ENCODE results near the gene NLRP6. TPM values are rescaled to one million over a fixed set of nuclear protein-coding genes. Genes with fewer than 3 reads are reported as not detected.

NLRP6 gene
- total and polyA plus RNA-seq, 2 of the 4 experiments (the other 2 are of a cell fraction): not detected

DNA sequence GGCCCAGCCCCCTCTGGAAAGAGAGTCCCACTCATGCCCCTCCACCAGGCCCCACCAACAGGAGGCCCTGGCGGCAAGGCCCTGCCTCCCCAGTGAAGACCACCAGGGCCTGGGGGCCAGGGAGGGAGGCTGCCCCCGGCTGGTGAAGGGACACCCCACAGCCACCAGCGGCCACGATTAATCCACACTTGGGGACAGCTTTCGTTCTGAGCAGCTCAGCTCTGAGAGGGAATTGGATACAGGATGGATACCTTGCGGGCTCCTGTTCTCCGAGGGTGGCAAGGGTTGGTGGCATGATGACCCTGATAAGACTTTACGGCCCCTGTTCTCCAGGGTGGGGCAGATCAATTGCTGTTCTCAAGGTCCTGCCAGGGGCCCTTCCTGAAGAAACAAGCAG is 6.9 kb upstream of the NLRP6 start:
- no peak overlapping the region for H3K23ac ChIP-seq (ENCODE audit: low read depth, low read length)
- no peaks in the 10 kb centered on the region for H3K79me1 ChIP-seq (ENCODE audit: low read depth in 1 of 2, low read length in 2 of 2)
- POLR2A ChIA-PET (ENCODE audit: unreplicated experiment): no interaction called here

More for the DNA sequence above, 6.9 kb upstream of the NLRP6 start:
- no peak for ATAC-seq (ENCODE audit: low read depth)
- Histone ChIP-seq H3K9me3 (ENCODE audit: control insufficient read depth, insufficient read depth, low read length) (peaks cover 2% of the 10 kb centered on the region; the same call in 1 of the 2 replicates), H3K14ac (replicated peaks; ENCODE audit: low read depth, low read length) (no peak overlapping the region), H2BK5ac (ENCODE audit: low read depth, low read length, poor library complexity, severe bottlenecking) (no peak overlapping the region), H3K4me3 (ENCODE audit: insufficient read depth, low read depth, low read length) (no peak overlapping the region), H3K9ac (ENCODE audit: low read depth, low read length) (no peak overlapping the region), H3K56ac (ENCODE audit: extremely low read depth, insufficient read depth, low read length) (no peak overlapping the region), H4K20me1 (ENCODE audit: insufficient read depth, low read length) (no peaks in the 10 kb centered on the region), H3K27ac (ENCODE audit: insufficient read depth, low read length) (no peak overlapping the region), H3K18ac (ENCODE audit: low read depth, low read length) (no peak overlapping the region), H4K91ac (ENCODE audit: insufficient read depth, low read depth, low read length) (no peak overlapping the region), H2AFZ (replicated peaks; ENCODE audit: low read length, poor library complexity) (no peak overlapping the region), H3K4me2 (ENCODE audit: low read depth, low read length) (no peak overlapping the region), H2BK120ac (ENCODE audit: low read depth, low read length) (no peak overlapping the region), H3K36me3 (ENCODE audit: control insufficient read depth, insufficient read depth, low read length) (no peaks in the 10 kb centered on the region), H3K4ac (ENCODE audit: low read depth, low read length) (no peak overlapping the region), H4K5ac (ENCODE audit: low read depth, low read length) (no peak overlapping the region), H3K4me1 (ENCODE audit: control insufficient read depth, insufficient read depth, low read length) (no peaks in the 10 kb centered on the region), H3K9me1 (ENCODE audit: insufficient read depth, low read length) (no peaks in the 10 kb centered on the region), H3K27me3 (ENCODE audit: control insufficient read depth, insufficient read depth, low read length) (peaks cover 42% of the 10 kb centered on the region), H2BK15ac (ENCODE audit: low read depth, low read length) (no peak overlapping the region), H2BK20ac (ENCODE audit: low read depth, low read length) (no peak overlapping the region), H2AK9ac (replicated peaks; ENCODE audit: low read depth, low read length, poor library complexity) (no peak overlapping the region), H2AK5ac (ENCODE audit: low read depth, low read length) (no peak overlapping the region), H4K8ac (ENCODE audit: low read depth in 2 of 2, low read length in 2 of 2) (no peak overlapping the region)
- dilution Hi-C loops (cut with HindIII; ENCODE audit: low sequenced_read_pairs, unreplicated experiment) (no loop called here), intact Hi-C loops (cut with micrococcal nuclease) (no loop called here), in situ Hi-C loops (cut with MboI; ENCODE audit: low sequenced_read_pairs) (no loop called here)
- DNase-seq: no peak
- TF ChIP-seq CHD1 (IDR thresholded peaks at IDR 0.05; ENCODE audit: low read depth, low read length) (no peak), SMC3 (IDR thresholded peaks at IDR 0.05; ENCODE audit: low read depth, low read length) (no peak), RAD21 (IDR thresholded peaks at IDR 0.05; ENCODE audit: low read length) (no peak), NFE2L2 (IDR thresholded peaks at IDR 0.05; ENCODE audit: low read depth, low read length) (no peak)
- TF ChIP-seq, protein P1, sequence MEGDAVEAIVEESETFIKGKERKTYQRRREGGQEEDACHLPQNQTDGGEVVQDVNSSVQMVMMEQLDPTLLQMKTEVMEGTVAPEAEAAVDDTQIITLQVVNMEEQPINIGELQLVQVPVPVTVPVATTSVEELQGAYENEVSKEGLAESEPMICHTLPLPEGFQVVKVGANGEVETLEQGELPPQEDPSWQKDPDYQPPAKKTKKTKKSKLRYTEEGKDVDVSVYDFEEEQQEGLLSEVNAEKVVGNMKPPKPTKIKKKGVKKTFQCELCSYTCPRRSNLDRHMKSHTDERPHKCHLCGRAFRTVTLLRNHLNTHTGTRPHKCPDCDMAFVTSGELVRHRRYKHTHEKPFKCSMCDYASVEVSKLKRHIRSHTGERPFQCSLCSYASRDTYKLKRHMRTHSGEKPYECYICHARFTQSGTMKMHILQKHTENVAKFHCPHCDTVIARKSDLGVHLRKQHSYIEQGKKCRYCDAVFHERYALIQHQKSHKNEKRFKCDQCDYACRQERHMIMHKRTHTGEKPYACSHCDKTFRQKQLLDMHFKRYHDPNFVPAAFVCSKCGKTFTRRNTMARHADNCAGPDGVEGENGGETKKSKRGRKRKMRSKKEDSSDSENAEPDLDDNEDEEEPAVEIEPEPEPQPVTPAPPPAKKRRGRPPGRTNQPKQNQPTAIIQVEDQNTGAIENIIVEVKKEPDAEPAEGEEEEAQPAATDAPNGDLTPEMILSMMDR (conservative IDR thresholded peaks at IDR 0.05; ENCODE audit: low read depth, low read length): no peak
- CTCF ChIA-PET: no interaction called here
- no CpG with 5 or more reads among the region's 8 CpGs for WGBS, 2 experiments (ENCODE audit: extremely low coverage in 2 of 2, insufficient read length in 1 of 2)
- no TSS peak for BruUV-seq (replicated peaks)
